GM19193 (cell line): ENCODE data around the gene EFNA3.

Source experiments
- POLR2A ChIP-seq: IDR thresholded peaks from 4 replicates; pipeline ENCODE4 v1.6.1; 2011; ENCODE audit not compliant: insufficient read depth, insufficient read length; ENCODE audit errors: extremely low read depth

Gene EFNA3

DNA sequence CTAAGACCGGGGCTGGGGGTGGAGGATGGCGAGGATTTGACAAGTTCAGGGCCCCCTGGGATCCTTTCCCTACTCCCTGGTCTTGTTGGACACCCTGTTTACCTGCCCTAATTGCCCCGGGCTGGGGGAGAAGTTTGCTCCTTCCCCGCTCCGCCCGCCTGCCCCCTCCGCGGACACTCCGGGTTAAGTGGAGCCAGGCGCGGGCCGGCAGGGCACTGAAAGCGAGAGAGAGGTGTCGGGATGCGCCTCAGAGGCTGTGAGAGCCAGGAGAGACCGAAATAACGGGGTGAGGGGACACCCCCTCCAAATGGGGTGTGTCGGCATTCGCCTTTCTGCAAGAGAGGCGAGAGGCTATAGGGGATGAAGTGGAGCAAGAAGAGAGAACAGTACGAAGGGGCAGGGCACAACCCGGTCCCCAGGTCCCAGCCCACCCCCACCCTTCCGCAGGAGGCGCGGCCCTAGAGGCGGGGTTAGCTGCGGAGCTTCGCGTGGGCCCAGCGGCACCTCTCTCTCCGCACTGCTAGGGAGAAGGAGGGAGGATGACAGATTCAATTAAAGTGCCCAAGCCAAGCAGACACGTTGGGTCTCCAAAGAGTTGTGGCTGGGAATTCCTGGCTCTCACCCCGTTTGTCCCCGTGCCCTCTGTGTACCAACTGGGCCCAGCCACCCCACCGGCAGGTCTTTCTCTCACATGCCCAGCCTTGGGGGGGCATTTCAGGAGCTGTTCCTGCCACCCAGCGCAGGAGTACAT is 3.8 kb downstream of the EFNA3 start:
- no peak for TF ChIP-seq POLR2A

- TF ChIP-seq POLR2A: no peak
These were observed 4.5 kb downstream of the EFNA3 start for GRCh38 chr1:155083052-155083541.

GRCh38 chr1:155083865-155084721 is 5.5 kb downstream of the EFNA3 start:
- TF ChIP-seq POLR2A: no peak

- TF ChIP-seq POLR2A: no peak
These were observed 6.3 kb downstream of the EFNA3 start for GRCh38 chr1:155084722-155085503.

- no peak for TF ChIP-seq POLR2A
These were observed 7.0 kb downstream of the EFNA3 start for GRCh38 chr1:155085504-155086127.

GRCh38 chr1:155086128-155086741 is 7.6 kb downstream of the EFNA3 start:
- TF ChIP-seq POLR2A: no peak

DNA sequence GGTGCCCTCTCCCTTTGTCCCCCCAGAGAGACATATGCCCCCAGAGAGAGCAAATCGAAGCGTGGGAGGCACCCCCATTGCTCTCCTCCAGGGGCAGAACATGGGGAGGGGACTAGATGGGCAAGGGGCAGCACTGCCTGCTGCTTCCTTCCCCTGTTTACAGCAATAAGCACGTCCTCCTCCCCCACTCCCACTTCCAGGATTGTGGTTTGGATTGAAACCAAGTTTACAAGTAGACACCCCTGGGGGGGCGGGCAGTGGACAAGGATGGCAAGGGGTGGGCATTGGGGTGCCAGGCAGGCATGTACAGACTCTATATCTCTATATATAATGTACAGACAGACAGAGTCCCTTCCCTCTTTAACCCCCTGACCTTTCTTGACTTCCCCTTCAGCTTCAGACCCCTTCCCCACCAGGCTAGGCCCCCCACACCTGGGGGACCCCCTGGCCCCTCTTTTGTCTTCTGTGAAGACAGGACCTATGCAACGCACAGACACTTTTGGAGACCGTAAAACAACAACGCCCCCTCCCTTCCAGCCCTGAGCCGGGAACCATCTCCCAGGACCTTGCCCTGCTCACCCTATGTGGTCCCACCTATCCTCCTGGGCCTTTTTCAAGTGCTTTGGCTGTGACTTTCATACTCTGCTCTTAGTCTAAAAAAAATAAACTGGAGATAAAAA is 8.4 kb downstream of the EFNA3 start:
- no peak for TF ChIP-seq POLR2A

GRCh38 chr1:155091071-155092051 is 12.7 kb downstream of the EFNA3 start:
- TF ChIP-seq POLR2A: no peak

GRCh38 chr1:155092131-155092530 is 13.5 kb downstream of the EFNA3 start:
- no peak for TF ChIP-seq POLR2A

GRCh38 chr1:155092641-155093040 is 14.0 kb downstream of the EFNA3 start:
- no peak for TF ChIP-seq POLR2A

DNA sequence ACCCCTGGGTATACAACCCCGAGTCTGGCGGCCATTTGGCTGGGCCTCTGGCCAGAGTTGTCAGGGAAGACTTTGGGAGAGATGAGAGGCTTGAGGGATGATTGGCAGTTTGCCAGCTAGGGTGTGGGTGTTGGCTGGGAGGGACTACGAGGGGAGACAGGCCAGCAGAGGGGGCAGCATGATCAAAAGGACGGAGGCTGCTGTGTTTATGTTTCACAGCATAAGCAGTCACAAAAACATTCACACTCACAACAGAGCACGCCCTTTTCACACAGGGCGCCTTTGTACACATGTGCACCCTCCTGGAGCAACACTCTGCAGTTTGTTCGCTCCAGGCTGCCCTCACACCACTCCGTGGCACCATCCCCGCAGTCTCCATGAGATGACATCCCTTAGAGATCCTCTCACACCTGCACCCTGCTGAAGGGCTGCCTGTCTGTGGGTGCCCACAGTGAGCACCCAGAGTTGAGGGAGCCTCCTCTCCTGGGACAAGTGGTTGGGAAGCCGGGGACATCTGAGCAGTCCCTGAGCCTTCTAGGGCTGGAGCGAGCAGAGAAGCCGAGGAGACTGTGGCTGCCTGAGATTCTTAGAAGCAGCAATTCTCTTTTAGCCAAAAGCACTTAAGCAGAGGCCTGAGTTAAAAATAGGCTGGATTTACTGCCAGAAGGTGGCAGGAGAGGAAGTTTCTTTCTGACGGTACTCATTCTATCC is 15.4 kb downstream of the EFNA3 start:
- TF ChIP-seq POLR2A: no peak

DNA sequence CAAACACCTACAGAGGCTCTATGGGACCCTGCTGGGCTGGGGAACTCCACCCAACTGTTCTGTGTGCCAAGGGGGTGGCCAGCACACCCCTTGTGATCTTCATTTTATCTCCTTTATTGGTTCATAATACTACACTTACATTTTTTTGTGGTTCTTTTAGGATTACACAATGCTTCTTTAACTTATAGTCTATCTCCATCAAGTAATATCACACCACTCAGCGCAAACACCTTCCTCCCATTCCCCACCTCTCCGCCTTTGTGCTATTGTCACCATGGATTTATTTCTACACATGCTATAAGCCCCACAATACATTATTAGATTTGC is 15.9 kb downstream of the EFNA3 start:
- TF ChIP-seq POLR2A: no peak

DNA sequence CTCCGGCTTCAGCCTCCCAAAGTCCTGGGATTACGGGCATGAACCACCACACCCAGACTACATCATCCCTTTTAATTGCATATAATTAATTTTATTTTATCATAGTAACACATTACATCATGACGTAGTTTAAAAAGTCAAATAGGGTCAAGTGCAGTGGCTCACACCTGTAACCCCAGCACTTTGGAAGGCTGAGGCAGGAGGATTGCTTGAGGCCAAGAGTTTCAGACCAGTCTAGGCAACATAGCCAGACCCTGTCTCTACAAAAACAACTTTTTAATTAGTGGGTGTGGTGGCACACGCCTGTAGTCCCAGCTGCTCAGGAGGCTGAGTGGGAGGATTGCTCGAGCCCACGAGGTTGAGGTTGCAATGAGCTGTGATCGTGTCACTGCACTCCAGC is 20.7 kb downstream of the EFNA3 start:
- no peak for TF ChIP-seq POLR2A

GRCh38 chr1:155103325-155103724 is 24.7 kb downstream of the EFNA3 start:
- no peak for TF ChIP-seq POLR2A
